Measurements from ENCODE around the gene NT5DC3.

NT5DC3 gene

GRCh38 chr12:103840876-103841689, at the start of gene NT5DC3:
NT5DC3 (minus strand) TSS chr12:103841234; CDS start chr12:103841156, 78 bp downstream.
- DNase-seq, result peak; percentile 83 to 87

- DNase-seq, result no peak
Observed at GRCh38 chr12:103887738-103888137, 46.7 kb upstream of the NT5DC3 start.

GRCh38 chr12:103886195-103886797, 45.3 kb upstream of the NT5DC3 start:
- DNase-seq, result no peak

- peak; percentile 49 to 54 for DNase-seq
Observed at GRCh38 chr12:103884316-103884715, 43.3 kb upstream of the NT5DC3 start.

- no peak for DNase-seq
Observed at GRCh38 chr12:103883908-103884307, 42.9 kb upstream of the NT5DC3 start.

- no peak for DNase-seq
Observed at GRCh38 chr12:103882861-103883596, 42.0 kb upstream of the NT5DC3 start.

GRCh38 chr12:103881261-103881660, 40.2 kb upstream of the NT5DC3 start:
- DNase-seq, result no peak

GRCh38 chr12:103880299-103881142, 39.5 kb upstream of the NT5DC3 start:
- DNase-seq, result peak in 1 of 2 donors; percentile 40

GRCh38 chr12:103879878-103880277, 38.8 kb upstream of the NT5DC3 start:
- no peak for DNase-seq

GRCh38 chr12:103879048-103879692, 38.1 kb upstream of the NT5DC3 start:
- DNase-seq, result no peak

GRCh38 chr12:103877934-103878510, 37.0 kb upstream of the NT5DC3 start:
- DNase-seq, result peak; percentile 56 to 71

GRCh38 chr12:103877288-103877687, 36.3 kb upstream of the NT5DC3 start:
- no peak for DNase-seq

GRCh38 chr12:103875666-103876065, 34.6 kb upstream of the NT5DC3 start:
- DNase-seq, result no peak

GRCh38 chr12:103868215-103868614, 27.2 kb upstream of the NT5DC3 start:
- no peak for DNase-seq

- DNase-seq, result no peak
Observed at GRCh38 chr12:103865151-103865730, 24.2 kb upstream of the NT5DC3 start.

GRCh38 chr12:103864710-103865109, 23.7 kb upstream of the NT5DC3 start:
- DNase-seq, result no peak

GRCh38 chr12:103858953-103859601, 18.0 kb upstream of the NT5DC3 start:
- no peak for DNase-seq

- no peak for DNase-seq
Observed at GRCh38 chr12:103858335-103858734, 17.3 kb upstream of the NT5DC3 start.

- no peak for DNase-seq
Observed at GRCh38 chr12:103857164-103857563, 16.1 kb upstream of the NT5DC3 start.

- DNase-seq, result no peak
Observed at GRCh38 chr12:103855896-103856657, 15.0 kb upstream of the NT5DC3 start.

Data from CD4-positive, alpha-beta T cell treated with Interleukin-4 for 1 hour (primary cell).